ENCODE measurements around the gene SDHB. TPM values are rescaled to one million over a fixed set of nuclear protein-coding genes. Genes with fewer than 3 reads are reported as not detected.

Gene SDHB
- total and polyA plus RNA-seq, 10 of the 15 experiments (the other 5 are each of a cell fraction or from before 2014, with no cell fraction given), result 101 to 319 (median 188) TPM

GRCh38 chr1:16986113-16986512 is 67.7 kb downstream of the SDHB start:
- H2AFZ ChIP-seq (ENCODE audit: control insufficient read depth, low read depth, low read length), result no peak overlapping the region
- RAD21 ChIA-PET (ENCODE audit: unreplicated experiment), result no interaction called here
- CTCF ChIA-PET, result interaction anchor here (1.2 kb wide), 1 partner anchor 34 kb away, joined by 3 read pairs; no protein-coding TSS in a partner anchor
- intact Hi-C loops (cut with micrococcal nuclease; ENCODE audit: unreplicated experiment), result no loop called here
- H3K27ac ChIP-seq (ENCODE audit: control insufficient read depth, insufficient read depth), result no peak overlapping the region
- no peak overlapping the region for H3K9ac ChIP-seq (ENCODE audit: control insufficient read depth, insufficient read depth, low read length)
- H3K4me3 ChIP-seq, result no peak overlapping the region
- POLR2A ChIA-PET, result no interaction called here
- ATAC-seq (no peak), DNase-seq (ENCODE audit: low read depth, low spot score) (no peak), FAIRE-seq (no peak)
- H3K4me2 ChIP-seq (ENCODE audit: control insufficient read depth, insufficient read depth), result no peak overlapping the region
- BruUV-seq (replicated peaks), result no TSS peak
- no peaks in the 10 kb centered on the region for H3K9me3 ChIP-seq (replicated peaks; ENCODE audit: control insufficient read depth, insufficient read depth, low read length)
- H3K79me2 ChIP-seq (ENCODE audit: control insufficient read depth, insufficient read depth, low read length), result no peaks in the 10 kb centered on the region
- no peaks in the 10 kb centered on the region for H3K36me3 ChIP-seq (ENCODE audit: control insufficient read depth in 2 of 2, insufficient read depth in 2 of 2, low read length in 1 of 2)
- TF ChIP-seq RBBP5 (conservative IDR thresholded peaks at IDR 0.05), result no peak
- TF ChIP-seq EED (IDR thresholded peaks at IDR 0.05; ENCODE audit: low read depth), result no peak
- no peak for TF ChIP-seq SIX5 (IDR thresholded peaks at IDR 0.05; ENCODE audit: low read depth, low read length, severe bottlenecking)
- TF ChIP-seq FOS (IDR thresholded peaks at IDR 0.05; ENCODE audit: borderline replicate concordance, extremely low read depth, insufficient read length), result no peak
- TF ChIP-seq JUNB (IDR thresholded peaks at IDR 0.05), result no peak
- TF ChIP-seq SKIL (IDR thresholded peaks at IDR 0.05; ENCODE audit: low read depth, poor library complexity, severe bottlenecking), result no peak
- no peak for TF ChIP-seq MXI1 (IDR thresholded peaks at IDR 0.05; ENCODE audit: low read depth, low read length)
- no peak for TF ChIP-seq BCL3 (IDR thresholded peaks at IDR 0.05; ENCODE audit: borderline replicate concordance, insufficient read depth, low read depth, low read length, poor library complexity, severe bottlenecking)
- TF ChIP-seq EP300 (IDR thresholded peaks at IDR 0.05; ENCODE audit: borderline replicate concordance in 1 of 2, control insufficient read depth in 1 of 2, low read depth in 2 of 2, low read length in 2 of 2), result no peak
- no peak for TF ChIP-seq TCF12 (IDR thresholded peaks at IDR 0.05; ENCODE audit: low read depth, low read length)
- TF ChIP-seq CBFB (IDR thresholded peaks at IDR 0.05; ENCODE audit: low read depth), result no peak
- SMC1A ChIA-PET (ENCODE audit: uncharacterized antibody, unreplicated experiment), result no interaction called here
- peaks cover 2% of the 10 kb centered on the region in 2 experiments; a peak in 2 of 4 replicates for H3K27me3 ChIP-seq (replicated peaks in 1 of 2; ENCODE audit: control insufficient read depth in 2 of 2, insufficient read depth in 2 of 2, low read length in 1 of 2)
- H3K4me1 ChIP-seq (ENCODE audit: control insufficient read depth, insufficient read depth, low read length), result no peaks in the 10 kb centered on the region
- WGBS (ENCODE audit: insufficient coverage, insufficient replicate concordance, low lambda C conversion rate, missing lambda C conversion rate), result 71% methylated on average over 17 of the region's 19 CpGs
- no peaks in the 10 kb centered on the region for H4K20me1 ChIP-seq (ENCODE audit: control insufficient read depth, insufficient read depth)
- in situ Hi-C loops (cut with MboI), result no loop called here

All from GM12878 (cell line).